ENCODE measurements around the gene CEMIP.

CEMIP gene

GRCh38 chr15:80875568-80876347, 96.6 kb downstream of the CEMIP start:
- no peaks in the 10 kb centered on the region for H3K27me3 ChIP-seq (replicated peaks; ENCODE audit: control insufficient read depth, insufficient read depth, low read length, poor library complexity, severe bottlenecking)
- H3K36me3 ChIP-seq (ENCODE audit: control insufficient read depth, insufficient read depth, low read length): no peaks in the 10 kb centered on the region
- no peaks in the 10 kb centered on the region for H3K4me1 ChIP-seq (ENCODE audit: control insufficient read depth, insufficient read depth, low read length, poor library complexity, severe bottlenecking)
- no peak overlapping the region for H3K27ac ChIP-seq (ENCODE audit: insufficient read depth, low read length, poor library complexity, severe bottlenecking)
- no peak overlapping the region for H3K4me3 ChIP-seq (ENCODE audit: insufficient read depth, low read depth, low read length, poor library complexity, severe bottlenecking)
- DNase-seq: no peak
- no peaks in the 10 kb centered on the region for H3K9me3 ChIP-seq (ENCODE audit: control insufficient read depth, low read length)

GRCh38 chr15:80876348-80876674, 97.1 kb downstream of the CEMIP start:
- Histone ChIP-seq H3K9me3 (ENCODE audit: control insufficient read depth, low read length) (no peaks in the 10 kb centered on the region), H3K27ac (ENCODE audit: insufficient read depth, low read length, poor library complexity, severe bottlenecking) (no peak overlapping the region), H3K4me1 (ENCODE audit: control insufficient read depth, insufficient read depth, low read length, poor library complexity, severe bottlenecking) (no peaks in the 10 kb centered on the region), H3K27me3 (replicated peaks; ENCODE audit: control insufficient read depth, insufficient read depth, low read length, poor library complexity, severe bottlenecking) (no peaks in the 10 kb centered on the region), H3K36me3 (ENCODE audit: control insufficient read depth, insufficient read depth, low read length) (no peaks in the 10 kb centered on the region), H3K4me3 (ENCODE audit: insufficient read depth, low read depth, low read length, poor library complexity, severe bottlenecking) (no peak overlapping the region)
- no peak for DNase-seq

GRCh38 chr15:80878242-80878866, 99.2 kb downstream of the CEMIP start:
- no peak overlapping the region for H3K4me3 ChIP-seq (ENCODE audit: insufficient read depth, low read depth, low read length, poor library complexity, severe bottlenecking)
- no peaks in the 10 kb centered on the region for H3K4me1 ChIP-seq (ENCODE audit: control insufficient read depth, insufficient read depth, low read length, poor library complexity, severe bottlenecking)
- no peaks in the 10 kb centered on the region for H3K9me3 ChIP-seq (ENCODE audit: control insufficient read depth, low read length)
- DNase-seq: no peak
- H3K27me3 ChIP-seq (replicated peaks; ENCODE audit: control insufficient read depth, insufficient read depth, low read length, poor library complexity, severe bottlenecking): no peaks in the 10 kb centered on the region
- no peak overlapping the region for H3K27ac ChIP-seq (ENCODE audit: insufficient read depth, low read length, poor library complexity, severe bottlenecking)
- no peaks in the 10 kb centered on the region for H3K36me3 ChIP-seq (ENCODE audit: control insufficient read depth, insufficient read depth, low read length)

- Histone ChIP-seq H3K36me3 (ENCODE audit: control insufficient read depth, insufficient read depth, low read length) (no peaks in the 10 kb centered on the region), H3K4me1 (ENCODE audit: control insufficient read depth, insufficient read depth, low read length, poor library complexity, severe bottlenecking) (no peaks in the 10 kb centered on the region), H3K27me3 (replicated peaks; ENCODE audit: control insufficient read depth, insufficient read depth, low read length, poor library complexity, severe bottlenecking) (no peaks in the 10 kb centered on the region), H3K27ac (ENCODE audit: insufficient read depth, low read length, poor library complexity, severe bottlenecking) (no peak overlapping the region), H3K9me3 (ENCODE audit: control insufficient read depth, low read length) (no peaks in the 10 kb centered on the region), H3K4me3 (ENCODE audit: insufficient read depth, low read depth, low read length, poor library complexity, severe bottlenecking) (no peak overlapping the region)
- no peak for DNase-seq
These were observed 99.7 kb downstream of the CEMIP start for GRCh38 chr15:80878867-80879250.

- no peak overlapping the region for H3K27ac ChIP-seq (ENCODE audit: insufficient read depth, low read length, poor library complexity, severe bottlenecking)
- no peaks in the 10 kb centered on the region for H3K36me3 ChIP-seq (ENCODE audit: control insufficient read depth, insufficient read depth, low read length)
- no peaks in the 10 kb centered on the region for H3K9me3 ChIP-seq (ENCODE audit: control insufficient read depth, low read length)
- no peak overlapping the region for H3K4me3 ChIP-seq (ENCODE audit: insufficient read depth, low read depth, low read length, poor library complexity, severe bottlenecking)
- DNase-seq: no peak
- H3K4me1 ChIP-seq (ENCODE audit: control insufficient read depth, insufficient read depth, low read length, poor library complexity, severe bottlenecking): no peaks in the 10 kb centered on the region
- H3K27me3 ChIP-seq (replicated peaks; ENCODE audit: control insufficient read depth, insufficient read depth, low read length, poor library complexity, severe bottlenecking): no peaks in the 10 kb centered on the region
These were observed 100.9 kb downstream of the CEMIP start for GRCh38 chr15:80880086-80880485.

- Histone ChIP-seq H3K9me3 (ENCODE audit: control insufficient read depth, low read length) (no peaks in the 10 kb centered on the region), H3K36me3 (ENCODE audit: control insufficient read depth, insufficient read depth, low read length) (no peaks in the 10 kb centered on the region), H3K4me3 (ENCODE audit: insufficient read depth, low read depth, low read length, poor library complexity, severe bottlenecking) (no peak overlapping the region), H3K27ac (ENCODE audit: insufficient read depth, low read length, poor library complexity, severe bottlenecking) (no peak overlapping the region), H3K4me1 (ENCODE audit: control insufficient read depth, insufficient read depth, low read length, poor library complexity, severe bottlenecking) (no peaks in the 10 kb centered on the region), H3K27me3 (replicated peaks; ENCODE audit: control insufficient read depth, insufficient read depth, low read length, poor library complexity, severe bottlenecking) (no peaks in the 10 kb centered on the region)
- DNase-seq: no peak
These were observed 104.5 kb downstream of the CEMIP start for GRCh38 chr15:80883641-80884040.

- Histone ChIP-seq H3K9me3 (ENCODE audit: control insufficient read depth, low read length) (no peaks in the 10 kb centered on the region), H3K36me3 (ENCODE audit: control insufficient read depth, insufficient read depth, low read length) (no peaks in the 10 kb centered on the region), H3K4me3 (ENCODE audit: insufficient read depth, low read depth, low read length, poor library complexity, severe bottlenecking) (no peak overlapping the region), H3K4me1 (ENCODE audit: control insufficient read depth, insufficient read depth, low read length, poor library complexity, severe bottlenecking) (no peaks in the 10 kb centered on the region), H3K27ac (ENCODE audit: insufficient read depth, low read length, poor library complexity, severe bottlenecking) (no peak overlapping the region), H3K27me3 (replicated peaks; ENCODE audit: control insufficient read depth, insufficient read depth, low read length, poor library complexity, severe bottlenecking) (no peaks in the 10 kb centered on the region)
- no peak for DNase-seq
These were observed 105.9 kb downstream of the CEMIP start for GRCh38 chr15:80885016-80885579.

GRCh38 chr15:80887148-80887547, 108.0 kb downstream of the CEMIP start:
- H3K9me3 ChIP-seq (ENCODE audit: control insufficient read depth, low read length): no peaks in the 10 kb centered on the region
- no peaks in the 10 kb centered on the region for H3K36me3 ChIP-seq (ENCODE audit: control insufficient read depth, insufficient read depth, low read length)
- no peak for DNase-seq
- H3K27me3 ChIP-seq (replicated peaks; ENCODE audit: control insufficient read depth, insufficient read depth, low read length, poor library complexity, severe bottlenecking): no peaks in the 10 kb centered on the region
- no peak overlapping the region for H3K27ac ChIP-seq (ENCODE audit: insufficient read depth, low read length, poor library complexity, severe bottlenecking)
- H3K4me1 ChIP-seq (ENCODE audit: control insufficient read depth, insufficient read depth, low read length, poor library complexity, severe bottlenecking): no peaks in the 10 kb centered on the region
- H3K4me3 ChIP-seq (ENCODE audit: insufficient read depth, low read depth, low read length, poor library complexity, severe bottlenecking): no peak overlapping the region

- no peak overlapping the region for H3K4me3 ChIP-seq (ENCODE audit: insufficient read depth, low read depth, low read length, poor library complexity, severe bottlenecking)
- H3K27me3 ChIP-seq (replicated peaks; ENCODE audit: control insufficient read depth, insufficient read depth, low read length, poor library complexity, severe bottlenecking): no peaks in the 10 kb centered on the region
- no peak for DNase-seq
- H3K27ac ChIP-seq (ENCODE audit: insufficient read depth, low read length, poor library complexity, severe bottlenecking): no peak overlapping the region
- H3K4me1 ChIP-seq (ENCODE audit: control insufficient read depth, insufficient read depth, low read length, poor library complexity, severe bottlenecking): no peaks in the 10 kb centered on the region
- no peaks in the 10 kb centered on the region for H3K9me3 ChIP-seq (ENCODE audit: control insufficient read depth, low read length)
- H3K36me3 ChIP-seq (ENCODE audit: control insufficient read depth, insufficient read depth, low read length): no peaks in the 10 kb centered on the region
These were observed 109.7 kb downstream of the CEMIP start for GRCh38 chr15:80888846-80889245.

- Histone ChIP-seq H3K4me3 (ENCODE audit: insufficient read depth, low read depth, low read length, poor library complexity, severe bottlenecking) (no peak overlapping the region), H3K9me3 (ENCODE audit: control insufficient read depth, low read length) (no peaks in the 10 kb centered on the region), H3K27ac (ENCODE audit: insufficient read depth, low read length, poor library complexity, severe bottlenecking) (no peak overlapping the region), H3K27me3 (replicated peaks; ENCODE audit: control insufficient read depth, insufficient read depth, low read length, poor library complexity, severe bottlenecking) (no peaks in the 10 kb centered on the region), H3K36me3 (ENCODE audit: control insufficient read depth, insufficient read depth, low read length) (no peaks in the 10 kb centered on the region), H3K4me1 (ENCODE audit: control insufficient read depth, insufficient read depth, low read length, poor library complexity, severe bottlenecking) (no peaks in the 10 kb centered on the region)
- DNase-seq: no peak
These were observed 111.3 kb downstream of the CEMIP start for GRCh38 chr15:80890341-80891005.

Measured in effector memory CD4-positive, alpha-beta T cell (primary cell).